ENCODE results near the gene FAM199X.
A peak's percentile ranks its signal among the peaks of the same experiment; 100 is the strongest.

The FAM199X gene

DNA sequence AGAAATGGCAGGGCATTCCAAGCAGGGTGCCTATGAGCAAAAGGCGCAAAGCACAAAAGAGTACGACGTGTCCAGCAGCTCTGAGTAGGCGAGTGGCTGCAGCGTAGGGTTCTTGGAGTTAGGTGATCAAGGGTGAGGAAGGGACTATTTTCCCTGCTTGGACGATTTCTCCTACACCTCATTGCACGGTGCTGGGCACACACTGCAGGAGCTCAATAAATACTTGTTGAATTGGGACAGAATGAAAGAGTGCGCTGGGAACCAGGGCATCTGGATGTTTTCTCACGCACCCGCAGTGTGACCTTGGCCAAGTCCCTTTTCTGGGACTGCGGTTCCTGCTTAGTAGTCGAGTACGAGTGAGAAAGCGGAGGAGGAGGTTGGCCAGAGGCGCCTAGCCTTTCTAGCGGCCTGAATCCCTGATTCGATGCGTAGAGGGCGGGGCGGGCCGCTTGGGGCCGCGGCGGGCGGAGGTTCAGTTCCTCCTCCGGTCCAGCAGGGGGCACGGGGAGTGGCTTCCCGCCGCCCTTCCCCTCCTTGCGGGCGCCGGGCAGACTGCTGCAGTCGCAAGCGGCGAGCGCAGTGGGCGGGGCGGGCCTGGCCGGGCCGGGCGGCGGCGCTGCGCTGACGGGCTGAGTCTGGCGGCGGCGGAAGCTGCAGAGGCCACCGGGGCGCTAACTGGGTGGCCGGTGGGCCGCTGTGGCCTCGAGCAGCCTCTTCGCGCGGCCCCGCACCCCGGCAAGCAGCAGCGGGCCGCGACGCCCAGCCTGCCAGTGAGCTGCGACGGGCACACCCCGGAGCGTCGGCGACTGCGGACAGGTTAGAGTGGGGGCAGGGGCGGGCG is at the start of gene FAM199X:
TSS of gene FAM199X (plus strand) at position 560 of the 841 bp plus-strand sequence. CDS start 333 bp downstream, outside the sequence.
- peak; percentile 61 to 94 (median 85) for DNase-seq
- intact Hi-C loops (cut with DNase I), result no loop called here

DNA sequence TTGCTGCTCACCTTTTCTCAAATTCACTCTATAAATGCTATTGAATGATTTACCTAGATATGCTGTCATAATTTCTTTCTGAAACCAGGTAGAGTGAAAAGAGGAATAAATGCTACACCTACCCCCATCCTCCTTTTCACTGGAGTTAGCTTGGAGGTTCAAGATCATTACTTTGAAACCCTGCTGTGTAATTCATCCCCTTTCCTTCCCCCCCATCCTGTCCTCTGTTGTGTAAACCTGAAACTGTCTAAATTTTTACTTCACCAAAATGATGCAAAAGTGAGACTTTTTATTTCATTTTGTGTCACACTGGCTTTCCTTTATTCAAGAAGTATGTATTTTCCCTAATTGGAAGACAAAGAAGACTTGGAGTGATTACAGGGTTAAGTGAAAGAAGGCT is 48.5 kb upstream of the FAM199X start:
- DNase-seq, result no peak
- intact Hi-C loops (cut with DNase I), result no loop called here

DNA sequence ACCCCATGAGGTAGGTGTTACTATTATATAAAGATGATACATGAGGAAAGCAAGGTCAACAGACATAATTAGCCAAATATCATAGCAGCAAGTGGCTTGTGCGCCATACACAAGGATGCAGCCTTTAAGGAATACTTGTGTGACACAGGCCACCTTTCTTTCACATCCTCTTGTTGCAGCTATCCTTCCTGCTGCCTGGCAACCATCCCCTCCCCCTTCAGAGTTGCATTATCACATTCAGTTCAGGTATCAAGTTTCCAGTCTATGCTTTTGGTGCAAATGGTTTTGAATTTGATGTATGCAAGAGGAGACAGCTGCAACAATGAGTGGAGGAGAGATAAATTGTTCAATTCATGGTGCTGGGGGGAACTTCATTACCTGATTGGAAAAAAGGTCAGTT is 47.5 kb upstream of the FAM199X start:
- DNase-seq, result no peak
- intact Hi-C loops (cut with DNase I), result no loop called here

DNA sequence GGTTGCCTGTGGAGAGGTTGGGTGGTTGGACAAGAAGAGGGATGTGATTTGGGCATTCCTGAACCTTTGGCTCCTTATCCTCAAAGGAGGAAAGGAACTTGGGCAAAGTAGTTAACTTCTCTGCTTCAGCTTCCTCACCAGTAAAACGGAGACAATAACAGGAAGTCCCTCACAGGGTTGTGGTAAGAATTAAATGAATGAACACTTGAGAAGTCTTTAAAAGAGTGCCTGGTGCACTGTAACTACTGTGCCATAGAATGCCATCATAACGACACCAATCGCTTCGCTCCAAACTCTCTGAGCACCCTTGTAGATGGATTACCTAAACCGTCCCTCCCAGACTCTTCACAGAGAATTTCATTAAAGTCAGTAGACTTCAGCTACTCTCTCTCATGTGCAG is 43.4 kb upstream of the FAM199X start:
- no peak for DNase-seq
- intact Hi-C loops (cut with DNase I), result no loop called here

DNA sequence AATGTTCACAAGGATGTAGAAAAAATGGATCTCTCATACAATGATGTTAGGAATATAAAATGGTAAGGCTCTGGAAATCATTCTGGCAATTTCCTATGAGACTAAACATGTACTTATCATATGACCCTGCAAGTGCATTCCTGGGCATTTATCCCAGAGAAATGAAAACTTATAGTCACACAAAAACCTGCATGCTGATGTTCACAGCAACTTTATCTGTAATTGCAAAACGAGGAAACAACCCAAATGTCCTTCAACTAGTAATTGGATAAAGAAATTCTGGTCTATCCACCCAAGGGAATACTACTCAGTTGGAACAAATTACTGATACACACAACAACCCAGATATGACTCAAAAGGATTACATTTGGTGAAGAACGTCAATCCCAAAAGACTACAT is 39.4 kb upstream of the FAM199X start:
- no peak for DNase-seq
- intact Hi-C loops (cut with DNase I), result no loop called here

DNA sequence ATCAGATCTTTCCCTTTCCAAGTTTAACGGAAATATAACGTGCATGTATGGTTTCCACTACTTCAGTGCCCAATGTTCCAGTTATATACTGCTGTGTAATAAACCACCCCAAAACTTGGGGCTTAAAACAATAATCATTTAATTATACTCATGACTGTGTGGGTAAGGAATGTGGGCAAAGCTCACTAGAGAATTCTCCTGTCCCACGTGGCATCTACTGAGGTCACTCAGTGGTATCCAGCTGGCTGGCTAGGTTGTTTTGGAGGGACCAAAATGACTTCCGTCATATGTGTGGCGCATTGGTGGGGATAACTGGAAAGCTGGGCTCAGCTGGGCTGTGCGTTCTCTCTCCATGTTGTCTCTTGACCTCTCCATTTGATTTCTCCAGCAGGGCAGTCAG is 35.4 kb upstream of the FAM199X start:
- DNase-seq, result no peak
- intact Hi-C loops (cut with DNase I), result loop anchor here (10.0 kb wide), 1 partner anchor 296 kb away; the partner anchor contains the start of gene RAB9B

DNA sequence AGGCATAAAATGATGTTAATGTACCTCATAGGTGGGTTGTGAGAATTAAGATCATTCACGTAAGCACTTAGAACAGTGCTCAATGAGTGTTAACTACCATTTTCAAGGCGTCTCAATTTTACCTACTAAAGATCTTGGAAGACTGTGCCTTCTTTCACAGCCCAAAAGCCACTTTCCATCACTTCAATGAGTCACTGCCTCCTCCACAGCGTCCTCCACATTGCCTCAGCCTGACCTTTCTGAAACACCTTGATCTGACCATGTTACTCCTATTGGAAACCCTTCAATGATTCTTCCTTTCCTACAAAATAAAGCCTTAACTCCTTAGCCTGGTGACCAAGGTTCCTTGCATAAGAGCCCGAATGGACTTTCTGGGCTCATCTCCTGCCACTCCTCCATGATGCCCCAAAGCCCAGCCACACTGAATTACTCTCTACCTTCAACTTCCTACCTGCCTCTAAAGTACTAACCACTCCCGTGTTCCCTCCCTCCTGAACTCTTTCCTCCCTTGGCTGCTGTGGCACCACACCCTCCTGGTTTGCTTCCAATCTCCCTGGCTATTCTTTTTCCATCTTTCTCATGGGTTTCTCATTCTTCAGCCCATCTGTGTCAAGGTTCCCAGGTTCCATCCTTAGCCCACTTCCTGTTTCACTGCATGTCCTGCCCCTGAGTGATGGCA is 31.5 kb upstream of the FAM199X start:
- intact Hi-C loops (cut with DNase I), result loop anchor here (10.0 kb wide), 1 partner anchor 300 kb away; the partner anchor contains the start of gene RAB9B
- no peak for DNase-seq

DNA sequence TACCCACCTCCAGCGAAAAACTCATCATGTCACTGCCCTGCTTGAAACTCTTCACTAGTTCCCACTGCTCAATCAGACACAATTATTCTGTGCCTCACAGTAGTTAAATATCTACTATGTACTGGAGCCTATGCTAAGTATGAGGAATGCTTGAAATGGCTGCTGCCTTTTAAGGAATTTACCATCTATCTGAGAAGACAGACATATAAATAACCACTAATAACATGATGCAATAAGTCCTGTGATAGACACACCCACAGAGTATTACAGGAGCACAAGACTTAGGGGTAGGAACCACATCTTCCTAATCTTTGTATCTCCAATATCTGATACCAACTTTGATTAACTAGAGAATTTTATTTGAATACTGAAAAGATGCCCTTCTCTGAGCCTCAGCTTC is 30.6 kb upstream of the FAM199X start:
- DNase-seq, result no peak
- intact Hi-C loops (cut with DNase I), result loop anchor here (10.0 kb wide), 1 partner anchor 301 kb away; the partner anchor contains the start of gene RAB9B

DNA sequence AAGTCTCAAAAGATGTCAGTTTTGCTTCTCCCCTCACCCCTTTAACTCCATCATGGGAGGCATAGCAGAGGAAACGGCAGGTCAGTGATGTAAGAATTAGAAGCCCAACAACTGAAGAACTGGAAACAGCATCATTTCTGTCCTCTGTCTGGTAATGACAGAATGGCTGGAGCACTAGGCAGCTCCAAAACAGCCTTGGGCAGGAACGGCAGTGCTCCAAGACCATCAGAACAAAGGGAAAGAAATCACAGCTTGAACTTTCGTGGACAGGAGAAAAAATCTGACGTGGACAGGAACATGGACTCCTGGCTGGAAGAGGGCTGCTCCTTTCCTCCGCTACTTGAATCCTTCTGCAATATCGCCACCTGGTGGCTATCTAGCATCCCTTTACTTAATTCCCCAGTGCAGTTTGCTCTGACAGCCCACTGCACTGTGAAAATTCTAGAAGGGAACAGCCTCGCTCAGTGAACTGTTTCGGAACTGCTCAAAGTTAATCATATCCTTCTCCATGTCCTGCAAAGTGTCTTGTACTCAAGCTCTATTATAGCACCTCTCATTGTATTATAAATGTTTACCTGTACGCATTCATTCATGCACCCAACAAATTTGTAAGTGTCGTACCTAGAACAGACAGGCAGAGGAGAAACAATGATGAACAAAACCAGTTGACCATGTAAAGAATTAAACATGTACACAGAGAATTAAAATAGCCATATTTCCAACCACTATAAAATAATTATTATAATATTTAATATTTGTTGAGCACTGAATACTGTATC is 29.8 kb upstream of the FAM199X start:
- peak in 41 of 42 donors; percentile 12 to 91 (median 75) for DNase-seq
- intact Hi-C loops (cut with DNase I), result loop anchor here (10.0 kb wide), 1 partner anchor 302 kb away; the partner anchor contains the start of gene RAB9B

DNA sequence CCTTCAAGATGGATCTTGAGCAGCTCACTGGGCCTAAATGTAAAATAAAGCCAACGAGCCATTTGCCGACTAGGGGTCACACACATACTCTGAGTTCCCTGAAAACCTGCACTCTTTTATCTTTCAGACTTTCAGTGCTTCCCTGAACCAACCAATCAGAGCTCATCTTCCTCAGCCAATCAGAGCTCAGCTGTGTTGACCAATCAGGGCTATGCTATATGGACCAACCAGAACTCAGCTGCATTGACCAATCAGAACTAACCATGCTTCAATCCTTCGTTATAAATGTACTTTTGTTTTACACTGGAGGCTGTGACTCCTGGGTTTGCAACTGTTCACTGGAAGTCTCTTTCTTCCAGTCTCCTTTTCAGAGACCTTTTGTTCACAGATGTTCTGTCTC is 28.8 kb upstream of the FAM199X start:
- peak in 2 of 42 donors; percentile 6 to 13 for DNase-seq
- intact Hi-C loops (cut with DNase I), result loop anchor here (10.0 kb wide), 1 partner anchor 303 kb away; the partner anchor contains the start of gene RAB9B

DNA sequence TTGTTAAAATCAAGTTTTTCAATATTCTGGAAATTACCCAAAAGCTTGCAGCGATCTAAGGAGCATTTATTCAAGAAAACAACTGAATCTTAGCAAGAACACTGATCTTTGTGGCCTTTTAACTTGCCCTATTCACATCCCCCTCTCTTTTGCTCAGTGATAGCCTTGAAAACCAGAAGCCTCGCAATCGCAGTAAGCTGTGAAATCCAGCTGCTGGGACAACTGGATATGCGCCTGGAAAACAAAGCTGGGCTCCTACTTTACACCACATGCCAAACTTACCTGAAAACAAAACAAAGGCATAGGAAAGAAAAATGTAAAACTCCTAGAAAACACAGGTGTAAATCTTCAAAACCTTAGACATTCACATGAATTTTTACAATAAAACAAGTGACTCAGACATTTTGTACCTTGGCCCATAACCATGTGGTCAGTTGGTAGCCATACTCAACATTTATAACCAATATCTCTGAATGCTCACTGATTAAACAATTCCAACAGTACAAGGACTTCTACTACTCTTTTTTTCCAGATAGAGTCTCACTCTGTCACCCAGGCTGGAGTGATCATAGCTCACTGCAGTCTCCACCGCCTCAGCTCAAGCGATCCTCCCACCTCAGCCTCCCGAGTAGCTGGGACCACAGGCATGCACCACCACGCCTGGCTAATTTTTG is 25.0 kb upstream of the FAM199X start:
- intact Hi-C loops (cut with DNase I), result loop anchor here (5.0 kb wide), 1 partner anchor 454 kb away; the partner anchor contains the start of gene MORF4L2
- no peak for DNase-seq

DNA sequence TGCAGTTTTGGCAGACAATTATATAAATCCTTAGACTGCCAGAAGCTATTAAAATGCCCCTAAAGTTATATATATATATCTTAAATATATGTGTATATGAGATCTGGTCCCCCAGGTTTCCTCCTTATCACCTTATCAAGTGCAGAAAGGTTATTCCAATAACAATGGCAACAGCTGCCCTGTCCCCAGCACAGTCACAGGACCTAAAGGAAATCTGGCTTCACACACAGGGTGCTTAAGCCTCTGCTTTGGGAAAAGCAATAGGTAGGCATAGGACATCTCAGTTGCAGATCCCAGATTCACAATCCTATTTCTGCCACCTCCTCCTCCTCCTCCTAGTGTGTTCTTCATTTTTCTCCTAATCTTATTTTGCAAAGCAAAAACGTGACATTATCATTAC is 15.2 kb upstream of the FAM199X start:
- intact Hi-C loops (cut with DNase I), result no loop called here
- no peak for DNase-seq

DNA sequence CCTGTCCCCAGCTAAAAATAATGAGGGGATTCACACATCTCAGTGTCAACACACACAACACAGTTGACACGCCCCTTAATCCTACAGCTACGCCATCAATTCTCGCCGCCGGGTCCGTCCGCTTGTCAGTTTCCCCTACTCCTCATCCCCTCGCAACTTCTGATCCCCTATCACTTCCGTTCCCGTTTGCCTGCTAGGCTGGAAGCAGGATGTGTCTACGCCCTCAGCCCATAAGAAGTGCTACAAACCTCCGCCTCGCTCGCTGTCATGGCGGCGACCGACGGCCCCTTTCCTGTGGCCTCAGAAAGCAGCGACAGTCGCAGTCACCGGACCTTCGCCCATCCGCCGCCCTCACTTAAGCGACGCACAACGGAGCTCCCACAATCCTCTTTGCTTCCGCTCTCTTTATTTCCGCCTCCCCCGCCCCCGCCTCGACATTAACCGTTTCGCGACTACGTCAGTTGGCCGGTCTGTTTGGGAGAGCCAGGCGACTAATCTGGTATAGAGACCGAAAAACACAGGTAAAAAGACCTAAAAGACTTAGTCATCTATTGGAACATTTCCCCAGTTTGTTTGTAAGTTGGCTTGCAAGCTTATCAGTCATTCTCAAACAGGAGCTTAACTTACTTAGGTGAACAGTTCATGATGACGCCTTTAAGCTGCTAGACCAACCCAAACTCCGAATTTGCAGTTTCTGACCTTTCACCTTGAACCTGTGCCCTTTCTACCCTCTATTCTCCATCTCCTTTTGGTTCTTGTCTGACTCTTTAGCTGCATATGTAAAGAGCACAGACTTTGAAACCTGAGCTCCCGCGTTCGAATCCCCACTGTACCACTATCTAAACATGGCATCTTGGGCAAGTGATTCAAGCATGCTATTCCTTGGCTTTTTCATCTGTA is 9.4 kb upstream of the FAM199X start, which contains the start of gene SLC25A53:
TSS of gene SLC25A53 (minus strand) at position 380 of the 900 bp plus-strand sequence. CDS start 51,752 bp downstream, outside the sequence.
- peak; percentile 53 to 91 (median 78) for DNase-seq
- intact Hi-C loops (cut with DNase I), result no loop called here

DNA sequence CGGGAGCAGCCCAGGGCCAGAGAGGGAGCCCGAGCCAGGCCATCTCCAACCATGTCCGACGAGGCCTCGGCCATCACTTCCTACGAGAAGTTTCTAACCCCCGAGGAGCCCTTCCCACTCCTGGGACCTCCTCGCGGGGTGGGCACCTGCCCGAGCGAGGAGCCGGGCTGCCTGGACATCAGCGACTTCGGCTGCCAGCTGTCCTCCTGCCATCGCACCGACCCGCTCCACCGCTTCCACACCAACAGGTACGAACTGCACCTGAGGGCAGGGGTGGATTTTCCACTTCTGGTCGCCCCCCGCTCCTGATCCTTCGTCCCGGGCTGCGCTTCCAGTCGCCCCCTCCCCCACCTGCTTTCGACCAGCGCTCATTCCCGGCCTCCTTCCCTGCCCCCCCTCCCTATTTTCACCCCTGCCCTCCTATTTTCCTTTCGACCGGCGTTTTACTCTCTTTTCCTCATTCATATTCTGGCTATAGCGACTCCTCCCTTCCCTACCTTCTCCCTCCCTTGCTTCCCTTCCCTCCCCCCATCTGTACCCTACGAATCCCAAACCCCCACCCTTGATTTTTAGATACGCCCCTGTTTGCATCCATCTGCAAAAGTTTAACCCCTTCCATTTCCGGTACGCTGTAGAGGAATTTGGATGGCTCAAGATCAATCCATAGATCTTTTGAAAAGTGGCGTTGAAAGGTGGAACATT is 633 bp downstream of the FAM199X start:
- peak in 8 of 42 donors; percentile 3 to 37 (median 12) for DNase-seq

DNA sequence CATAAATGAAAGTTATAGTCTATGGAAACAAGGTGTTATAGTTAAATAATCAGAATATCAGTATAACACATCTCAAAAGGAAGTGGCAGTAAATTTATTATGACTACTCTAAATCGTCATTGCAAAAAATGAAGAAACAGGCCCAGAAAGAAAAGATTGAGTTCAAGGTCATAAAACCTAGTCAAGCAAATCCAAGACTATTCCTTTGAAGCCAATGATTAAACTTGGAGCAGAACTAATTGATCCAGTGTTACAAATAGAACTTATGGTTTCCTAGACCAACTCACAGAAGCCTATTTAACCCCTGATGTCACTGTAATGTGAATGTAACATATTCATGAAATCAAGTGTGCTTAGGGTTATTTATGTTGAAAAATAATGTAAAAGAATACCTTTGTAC is 1.9 kb downstream of the FAM199X start:
- intact Hi-C loops (cut with DNase I), result no loop called here
- no peak for DNase-seq

More for the DNA sequence above, 633 bp downstream of the FAM199X start:
- intact Hi-C loops (cut with DNase I), result no loop called here

DNA sequence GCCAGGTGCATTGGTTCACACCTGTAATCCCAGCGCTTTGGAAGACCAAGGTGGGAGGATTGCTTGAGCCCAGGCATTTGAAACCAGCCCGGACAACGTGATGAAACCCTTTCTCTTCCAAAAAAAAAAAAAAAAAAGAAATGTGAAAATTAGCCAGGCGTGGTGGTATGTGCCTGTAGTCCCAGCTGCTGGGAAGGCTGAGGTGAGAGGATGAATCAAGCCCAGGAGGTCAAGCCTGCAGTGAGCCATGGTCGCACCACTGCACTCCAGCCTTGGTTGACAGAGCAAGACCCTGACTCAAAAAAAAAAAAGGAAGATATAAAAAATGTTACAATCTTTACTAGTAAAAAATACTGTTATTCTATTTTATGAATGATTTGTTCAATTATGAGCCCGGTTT is 5.9 kb downstream of the FAM199X start:
- DNase-seq, result no peak
- intact Hi-C loops (cut with DNase I), result no loop called here

DNA sequence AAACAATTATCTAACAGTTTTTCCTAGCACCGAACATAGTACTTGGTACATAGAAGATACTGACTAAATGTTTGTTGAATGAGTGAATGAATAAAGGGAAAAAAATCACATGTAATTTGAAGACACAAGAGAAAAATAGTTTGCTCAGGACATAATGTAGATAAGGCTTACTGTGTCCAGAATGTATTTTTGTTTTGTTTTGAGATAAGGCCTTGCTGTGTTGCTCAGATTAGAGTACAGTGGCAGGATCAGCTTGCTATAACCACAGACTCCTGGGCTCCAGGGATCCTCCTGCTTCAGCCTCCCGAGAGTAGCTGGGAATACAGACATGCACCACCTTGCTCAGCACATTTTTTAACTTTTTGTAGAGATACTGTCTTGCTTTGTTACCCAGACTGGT is 6.5 kb downstream of the FAM199X start:
- no peak for DNase-seq
- intact Hi-C loops (cut with DNase I), result no loop called here
